GM12864 (cell line): ENCODE data around the gene RUNX2.

Source experiments
- DNase-seq: peaks from one replicate; pipeline ENCODE4 v3.0.0-alpha.2; 2011; ENCODE audit warnings: low read depth
- H3K4me3 ChIP-seq: 2 replicates; pipeline ENCODE4 v1.5.1; 2011; ENCODE audit warnings: mild to moderate bottlenecking, low read depth, low read length, control low read depth
- TF ChIP-seq, protein P1 (sequence below): IDR thresholded peaks from 2 replicates; pipeline ENCODE4 v1.5.1; 2011; ENCODE audit warnings: low read depth, mild to moderate bottlenecking, moderate library complexity, low read length, control low read depth, inconsistent platforms; ENCODE audit errors: missing control alignments

RUNX2 gene

DNA sequence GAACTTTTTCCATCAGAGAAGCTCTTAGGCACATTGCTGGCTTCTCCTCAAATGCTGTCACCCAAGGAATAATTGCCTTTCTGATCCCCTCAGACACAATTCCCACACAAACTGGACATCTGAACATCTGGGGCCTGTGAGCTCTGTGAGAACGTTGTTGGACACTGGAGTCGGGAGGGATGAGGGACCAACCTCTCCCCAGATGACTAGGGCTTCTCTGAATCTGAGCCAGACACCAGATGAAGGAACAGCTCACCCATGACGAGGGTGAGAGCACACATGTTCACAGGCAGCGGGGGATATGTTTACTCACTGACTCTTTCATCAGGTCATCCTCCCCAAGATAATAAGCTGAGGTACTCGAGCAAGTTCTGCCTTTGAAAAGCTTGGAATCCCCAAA, 333.5 kb downstream of the RUNX2 start:
- H3K4me3 ChIP-seq = no peak overlapping the region
- DNase-seq = no peak
- TF ChIP-seq, protein P1, sequence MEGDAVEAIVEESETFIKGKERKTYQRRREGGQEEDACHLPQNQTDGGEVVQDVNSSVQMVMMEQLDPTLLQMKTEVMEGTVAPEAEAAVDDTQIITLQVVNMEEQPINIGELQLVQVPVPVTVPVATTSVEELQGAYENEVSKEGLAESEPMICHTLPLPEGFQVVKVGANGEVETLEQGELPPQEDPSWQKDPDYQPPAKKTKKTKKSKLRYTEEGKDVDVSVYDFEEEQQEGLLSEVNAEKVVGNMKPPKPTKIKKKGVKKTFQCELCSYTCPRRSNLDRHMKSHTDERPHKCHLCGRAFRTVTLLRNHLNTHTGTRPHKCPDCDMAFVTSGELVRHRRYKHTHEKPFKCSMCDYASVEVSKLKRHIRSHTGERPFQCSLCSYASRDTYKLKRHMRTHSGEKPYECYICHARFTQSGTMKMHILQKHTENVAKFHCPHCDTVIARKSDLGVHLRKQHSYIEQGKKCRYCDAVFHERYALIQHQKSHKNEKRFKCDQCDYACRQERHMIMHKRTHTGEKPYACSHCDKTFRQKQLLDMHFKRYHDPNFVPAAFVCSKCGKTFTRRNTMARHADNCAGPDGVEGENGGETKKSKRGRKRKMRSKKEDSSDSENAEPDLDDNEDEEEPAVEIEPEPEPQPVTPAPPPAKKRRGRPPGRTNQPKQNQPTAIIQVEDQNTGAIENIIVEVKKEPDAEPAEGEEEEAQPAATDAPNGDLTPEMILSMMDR = no peak

DNA sequence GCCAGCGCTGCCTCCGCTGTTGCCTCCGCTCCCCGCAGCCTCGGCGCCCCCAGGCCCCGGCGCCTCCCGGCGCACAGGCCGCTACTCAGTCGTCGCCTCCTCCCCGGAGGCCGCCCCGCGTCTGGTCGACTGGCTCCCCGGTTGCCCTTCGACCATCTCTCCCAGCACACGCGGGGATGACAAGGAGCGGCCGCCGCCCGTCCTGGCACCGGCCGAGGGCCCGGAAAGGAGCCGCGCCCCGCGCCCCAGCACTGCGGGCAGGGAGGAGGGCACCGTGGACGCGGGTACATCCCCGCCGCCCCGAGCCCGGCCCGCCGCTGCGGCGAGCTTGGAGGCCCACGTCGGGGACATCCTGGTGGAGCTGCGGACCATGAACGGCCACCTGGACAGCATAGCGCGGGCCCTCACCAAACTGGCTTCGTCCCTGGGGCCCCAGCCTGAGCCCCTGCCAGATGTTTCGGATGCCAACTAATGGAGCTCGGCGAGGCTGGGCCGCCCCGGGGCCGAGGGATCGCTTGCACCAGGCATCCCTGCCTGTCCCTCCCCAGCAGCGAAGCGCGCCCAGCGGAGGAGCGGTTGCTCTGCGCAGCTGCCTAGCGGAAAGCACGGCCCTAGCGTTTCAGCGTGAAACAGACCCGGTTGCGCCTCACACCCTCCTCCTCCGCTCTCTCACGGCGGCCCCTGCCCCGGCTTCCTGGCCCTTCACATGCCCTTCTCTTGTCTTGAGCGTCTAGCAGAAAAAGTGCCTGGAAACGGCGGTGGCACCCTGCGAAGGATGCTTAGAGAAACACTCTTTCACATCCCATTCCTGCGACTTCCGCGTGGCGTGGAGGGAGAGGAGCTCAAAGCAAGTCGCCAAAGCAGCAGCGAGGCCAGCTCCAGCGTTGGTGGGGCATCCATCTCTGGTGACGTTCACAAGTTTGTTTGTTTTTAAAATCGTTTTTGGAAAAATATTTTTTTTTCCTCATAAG, 335.4 kb downstream of the RUNX2 start:
- no peak overlapping the region for H3K4me3 ChIP-seq

DNA sequence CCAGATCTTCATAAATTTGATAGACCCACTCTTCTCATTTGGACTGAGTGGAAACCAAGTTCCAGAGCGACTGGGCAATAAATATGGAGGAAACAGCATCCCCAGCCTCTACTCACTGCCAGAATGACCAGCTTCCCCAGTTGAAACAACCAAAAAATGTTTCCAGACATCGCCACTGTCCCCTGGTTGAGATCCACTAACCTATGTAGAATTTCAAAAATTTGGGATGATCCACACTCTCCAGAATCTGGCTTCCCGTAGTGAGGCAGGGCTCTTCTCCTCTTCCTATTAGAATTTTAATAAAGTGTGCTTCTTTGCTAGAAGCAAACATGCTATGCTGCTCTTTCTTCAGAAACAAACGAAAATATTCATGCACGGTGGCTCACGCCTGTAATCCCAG, 336.6 kb downstream of the RUNX2 start:
- TF ChIP-seq, protein P1 = no peak
- H3K4me3 ChIP-seq = no peak overlapping the region
- DNase-seq = no peak

More for the DNA sequence above, 335.4 kb downstream of the RUNX2 start:
- no peak for DNase-seq
- TF ChIP-seq, protein P1 = no peak

DNA sequence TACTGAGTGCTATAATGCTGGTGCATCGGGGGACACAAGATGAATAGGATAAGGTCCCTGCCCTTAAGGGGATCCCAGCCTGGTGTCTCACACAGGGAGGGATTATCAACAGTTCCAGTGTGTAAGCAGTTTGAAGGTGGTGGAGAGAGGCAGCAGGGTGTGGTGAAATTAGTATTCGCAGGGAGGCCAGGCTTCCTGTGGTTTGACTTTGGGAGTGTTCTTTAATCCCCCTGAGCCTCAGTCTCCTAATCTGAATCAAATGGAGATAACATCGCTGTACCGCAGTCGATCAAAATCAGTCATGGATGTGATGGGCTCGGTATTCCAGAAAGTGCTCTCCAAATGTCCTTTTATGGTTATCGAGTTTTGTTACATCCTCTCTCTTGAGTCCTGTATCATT, 337.7 kb downstream of the RUNX2 start:
- TF ChIP-seq, protein P1 = no peak
- no peak overlapping the region for H3K4me3 ChIP-seq
- no peak for DNase-seq

DNA sequence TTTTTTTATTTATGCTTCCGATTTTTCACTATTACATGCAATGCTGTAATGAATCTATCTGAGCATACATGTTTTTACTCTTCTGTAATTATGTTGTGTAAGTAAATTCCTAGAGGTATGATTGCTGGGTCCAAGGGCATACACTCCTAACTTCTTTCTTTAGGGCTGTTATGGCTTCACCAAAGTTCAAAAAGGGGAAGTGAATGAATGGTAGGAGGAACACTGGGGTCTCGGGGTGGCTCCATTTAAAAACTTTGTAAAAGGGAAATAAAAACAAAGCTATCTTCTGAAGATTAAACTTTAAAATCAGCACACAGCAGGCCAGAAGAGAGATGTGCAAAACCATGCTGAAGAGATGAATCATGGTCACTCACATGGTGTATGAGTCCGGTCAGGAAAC, 338.7 kb downstream of the RUNX2 start:
- DNase-seq = no peak
- no peak overlapping the region for H3K4me3 ChIP-seq
- TF ChIP-seq, protein P1 = no peak

DNA sequence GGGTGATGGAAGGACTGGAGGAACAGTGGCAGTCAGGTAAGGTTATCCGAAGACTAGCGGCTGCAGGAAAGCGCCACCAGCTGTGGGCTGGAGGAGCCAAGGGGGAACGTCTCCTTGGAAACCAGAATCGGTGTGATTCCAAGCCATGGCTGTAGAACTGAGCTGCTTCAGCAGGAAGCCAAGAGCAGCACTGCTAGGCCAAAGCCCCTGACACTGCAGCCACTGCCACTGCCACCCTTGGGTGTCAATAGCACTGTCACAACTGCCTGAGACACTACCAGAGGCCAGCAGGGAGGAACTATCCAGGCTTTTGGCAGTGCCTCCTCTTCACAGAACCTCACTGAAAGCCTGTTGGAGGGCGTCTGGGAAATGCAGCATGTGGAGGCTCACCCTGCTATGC, 339.2 kb downstream of the RUNX2 start:
- H3K4me3 ChIP-seq = no peak overlapping the region
- TF ChIP-seq, protein P1 = no peak
- DNase-seq = no peak
